Omental fat pad (tissue), 4 donors: ENCODE measurements around the gene TBC1D16. TPM values are rescaled to one million over a fixed set of nuclear protein-coding genes. Genes with fewer than 3 reads are reported as not detected.

Experiments
- ATAC-seq: fragments of 150-250 bp; one replicate; pipeline ENCODE4 v1.9.1; 2016; ENCODE audit warnings: mild to moderate bottlenecking, moderate library complexity; ENCODE audit not compliant: low FRiP score
- DNase-seq: peaks from one replicate; pipeline ENCODE4 v3.0.0-alpha.2; 2019; ENCODE audit warnings: low spot score
- CTCF ChIP-seq, 3 donors: fragments of 450-650 bp; IDR thresholded peaks; one replicate each; pipeline ENCODE4 v1.5.1; 2016 to 2017; ENCODE audit warnings: antibody characterized with exemption in 3 of 3, mild to moderate bottlenecking in 3 of 3, moderate library complexity in 2 of 3
- total RNA-seq, 4 donors: library from RNA; depleted of rRNA; stranded (reverse); fragments of >200 nt; gene quantifications; one replicate each; pipeline ENCODE4 v1.1.0, GENCODE V29; 2016

TBC1D16 gene
- total RNA-seq, 4 donors from 2014 or later: 46.1 to 97.9 (median 65.3) TPM

DNA sequence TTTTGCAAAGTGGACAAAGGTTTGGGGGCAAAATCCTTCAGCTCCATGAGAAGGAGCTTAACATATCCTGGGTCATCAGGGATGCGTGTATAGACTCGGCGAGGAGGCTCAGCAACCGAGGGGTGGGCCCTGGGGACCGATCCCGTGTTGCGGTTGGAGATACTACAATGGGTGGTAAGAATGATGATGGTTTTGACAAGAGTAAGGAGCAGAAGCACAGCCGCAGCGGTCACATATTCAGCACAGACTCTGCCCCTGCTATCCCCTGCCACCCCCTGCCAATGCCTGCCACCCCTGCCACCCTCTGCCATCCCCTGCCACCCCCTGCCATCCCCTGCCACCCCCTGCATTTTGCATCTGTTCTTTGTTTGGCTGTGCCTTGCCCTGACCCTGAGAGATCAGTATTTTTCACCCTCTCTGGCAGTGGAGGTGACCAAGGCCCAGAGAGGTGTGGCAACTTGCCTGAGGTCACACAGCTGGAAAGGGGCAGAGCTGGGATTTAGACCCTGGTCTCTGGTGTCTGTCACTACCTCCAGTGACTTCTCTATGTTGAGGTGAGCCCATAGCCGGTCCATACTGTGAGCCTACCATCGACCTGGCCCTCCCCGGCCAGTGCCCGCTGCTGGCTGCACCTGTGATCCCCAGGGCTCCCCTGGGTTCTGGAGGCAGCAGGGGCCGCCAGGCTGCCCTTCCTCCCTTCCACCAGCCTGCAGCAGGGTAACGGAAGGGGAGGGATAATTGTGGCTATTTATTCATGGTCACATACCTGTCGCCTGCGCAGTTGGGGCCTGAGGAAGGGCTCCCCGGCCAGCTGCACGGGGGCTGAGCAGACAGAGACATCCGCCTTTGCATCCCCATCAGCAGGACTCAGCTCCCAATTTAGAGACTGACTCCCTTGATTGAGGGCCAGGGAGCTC lies 121.5 kb downstream of the TBC1D16 start:
- ATAC-seq: no peak
- no peak for DNase-seq
- TF ChIP-seq CTCF (IDR thresholded peaks at IDR 0.05): no peak

DNA sequence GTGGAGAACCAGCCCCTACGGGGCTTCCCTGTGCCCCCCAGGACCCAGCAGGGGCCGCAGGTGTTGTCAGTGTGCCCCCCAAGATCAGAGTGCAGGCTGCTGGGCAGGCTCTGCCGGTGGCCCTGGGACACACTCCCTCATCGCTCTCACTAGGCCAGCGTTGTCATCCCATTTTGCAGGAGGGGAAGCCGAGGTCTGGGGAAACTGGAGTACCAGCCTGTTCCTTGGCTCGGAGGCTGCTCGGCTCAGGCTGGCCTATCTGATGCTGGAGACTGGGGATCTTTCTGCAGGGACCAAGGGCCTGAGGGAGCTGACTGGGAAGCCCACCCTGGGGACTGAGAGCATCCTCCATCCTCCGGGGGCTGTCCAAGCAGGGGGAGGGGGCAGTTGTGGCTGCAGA lies 122.2 kb downstream of the TBC1D16 start:
- DNase-seq (no peak), ATAC-seq (no peak)
- TF ChIP-seq CTCF (IDR thresholded peaks at IDR 0.05): no peak

DNA sequence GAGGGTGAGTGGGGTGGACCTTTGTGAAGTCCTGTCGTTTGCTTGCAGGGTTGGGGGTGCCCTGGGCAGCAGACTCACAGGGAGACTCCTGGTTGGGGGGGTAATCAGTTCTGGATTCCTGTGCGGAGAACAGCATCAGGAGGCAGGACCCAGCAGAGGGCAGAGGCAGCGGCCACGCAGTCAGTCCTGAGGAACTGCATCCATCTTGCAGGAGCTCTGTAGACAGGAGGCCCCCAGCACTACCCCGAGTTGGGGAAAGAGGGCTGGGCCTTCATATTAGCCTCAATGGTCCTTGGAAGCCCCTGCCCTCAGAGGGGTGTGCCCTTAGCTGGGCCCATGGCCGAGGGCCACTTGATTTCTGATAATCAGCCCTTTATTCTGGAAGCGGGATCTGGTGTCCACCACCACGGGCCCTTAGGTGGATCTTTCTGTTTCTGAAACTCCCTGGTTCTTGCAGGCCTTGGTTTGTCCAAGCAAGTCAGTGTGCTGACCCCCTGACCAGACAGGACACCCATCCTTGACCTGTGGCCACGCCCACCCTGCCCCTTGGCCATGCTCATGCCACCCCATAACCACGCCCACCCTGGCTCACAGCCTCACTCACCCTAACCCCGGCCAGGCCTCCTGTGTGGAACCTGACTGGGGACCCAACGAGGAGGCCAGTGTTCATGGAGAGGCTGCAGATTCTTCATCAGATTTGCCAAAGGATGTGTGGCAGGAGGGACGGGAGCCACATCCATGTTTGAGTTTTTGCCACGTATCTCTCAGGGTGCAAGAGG lies 122.9 kb downstream of the TBC1D16 start:
- ATAC-seq (no peak), DNase-seq (no peak)
- no peak for TF ChIP-seq CTCF (IDR thresholded peaks at IDR 0.05)

DNA sequence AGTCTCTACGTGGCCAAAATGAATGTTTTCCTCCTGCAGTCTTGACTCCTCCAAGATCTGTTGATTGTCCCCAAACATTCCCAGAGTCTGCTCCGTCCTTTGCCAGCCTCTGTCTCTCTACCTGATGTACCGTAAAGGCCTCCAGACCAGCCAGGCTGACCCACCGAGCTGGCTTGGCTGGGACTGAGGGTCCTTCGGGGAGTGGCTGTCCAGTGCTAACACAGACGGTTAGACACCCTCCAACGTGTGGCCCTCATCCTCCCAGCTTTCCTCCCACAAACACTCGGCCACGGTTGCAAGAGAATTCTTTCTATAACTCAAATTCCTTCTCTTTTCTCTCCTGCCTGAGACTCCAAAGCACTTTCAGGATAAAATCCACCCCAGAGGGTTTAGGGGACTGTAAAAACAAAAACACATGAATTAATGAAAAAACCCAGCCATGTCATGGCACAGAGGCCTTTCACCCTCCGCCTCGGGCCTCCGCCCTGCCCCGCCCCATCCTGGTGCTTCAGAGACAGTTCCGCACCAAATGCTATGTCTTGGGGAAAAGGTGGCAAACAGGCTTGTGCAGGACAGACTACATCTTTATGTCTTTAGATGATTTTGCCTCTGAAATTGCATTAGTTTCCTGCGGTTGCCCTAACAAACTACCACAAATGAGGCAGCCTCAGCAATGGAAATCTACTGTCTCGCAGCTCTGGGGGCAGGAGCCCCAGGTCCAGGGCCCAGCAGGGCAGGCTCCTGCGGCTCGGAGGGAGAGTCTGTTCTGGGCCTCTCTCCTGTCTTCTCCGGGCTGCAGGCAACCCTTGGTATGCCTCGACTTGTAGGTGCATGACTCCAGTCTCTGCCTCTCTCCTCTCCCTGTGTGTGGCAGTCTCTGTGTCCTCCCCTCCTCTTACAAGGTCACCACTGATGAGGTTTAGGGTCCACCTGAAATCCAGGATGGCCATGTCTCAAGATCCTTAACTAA lies 124.0 kb downstream of the TBC1D16 start:
- no peak for TF ChIP-seq CTCF (IDR thresholded peaks at IDR 0.05)
- ATAC-seq: no peak
- DNase-seq: no peak

GRCh38 chr17:79910985-79911361 lies 124.7 kb downstream of the TBC1D16 start:
- DNase-seq: no peak
- TF ChIP-seq CTCF (IDR thresholded peaks at IDR 0.05): no peak
- no peak for ATAC-seq

GRCh38 chr17:79909121-79909520 lies 126.6 kb downstream of the TBC1D16 start:
- ATAC-seq (no peak), DNase-seq (no peak)
- no peak for TF ChIP-seq CTCF (IDR thresholded peaks at IDR 0.05)
